NCI-H128 (cell line): Measurements from ENCODE around the gene NOXA1.

Source experiments
- DNase-seq: peaks from one replicate; lab custom pipeline; 2025; ENCODE audit not compliant: unreplicated experiment; lab: John Stamatoyannopoulos, UW

Gene NOXA1

DNA sequence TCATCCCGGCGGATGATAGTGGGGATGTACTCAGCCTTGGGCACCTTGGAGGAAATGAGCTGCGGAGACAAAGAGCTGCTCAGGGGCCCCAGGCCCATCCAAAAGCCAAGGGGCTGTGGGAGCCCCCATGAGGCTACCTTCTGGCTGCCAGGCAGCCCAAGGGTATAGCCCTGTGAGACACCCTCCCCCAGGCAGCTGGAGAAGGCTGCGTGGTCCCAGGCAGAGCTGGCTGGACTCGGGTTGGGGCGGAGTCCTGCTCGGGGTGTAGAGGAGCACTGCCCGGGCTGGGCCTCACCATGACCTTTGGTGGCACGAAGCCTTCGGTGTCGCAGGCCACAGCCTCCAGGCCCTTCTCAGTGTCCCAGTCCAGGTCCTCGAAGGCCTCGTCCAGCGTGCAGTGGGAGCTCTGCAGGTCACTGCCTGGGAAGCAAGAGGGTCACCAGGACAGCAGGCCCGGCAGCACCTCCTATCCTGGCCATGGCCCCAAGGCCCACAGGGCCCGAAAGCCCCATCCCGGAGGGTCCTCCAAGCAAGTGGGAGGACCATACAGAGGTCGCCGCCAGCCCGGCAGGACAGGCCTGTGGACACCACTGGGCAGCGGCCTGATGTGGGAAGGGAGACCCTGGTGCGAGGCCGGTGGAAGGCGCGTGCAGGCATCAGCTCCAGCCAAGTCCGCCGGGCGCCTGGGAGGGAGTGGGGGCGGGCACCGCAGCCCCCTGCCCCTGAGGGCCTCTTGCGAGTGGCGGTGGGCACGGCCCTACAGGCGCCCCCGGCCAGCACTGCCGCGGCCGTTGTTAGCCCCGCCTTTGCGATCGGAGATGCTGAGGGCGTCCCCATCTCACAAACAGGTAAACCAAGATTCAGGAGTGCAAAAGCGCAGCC lies 29.8 kb downstream of the NOXA1 start:
- no peak for DNase-seq

- no peak for DNase-seq
Observed at GRCh38 chr9:137453643-137454081, 30.5 kb downstream of the NOXA1 start.

DNA sequence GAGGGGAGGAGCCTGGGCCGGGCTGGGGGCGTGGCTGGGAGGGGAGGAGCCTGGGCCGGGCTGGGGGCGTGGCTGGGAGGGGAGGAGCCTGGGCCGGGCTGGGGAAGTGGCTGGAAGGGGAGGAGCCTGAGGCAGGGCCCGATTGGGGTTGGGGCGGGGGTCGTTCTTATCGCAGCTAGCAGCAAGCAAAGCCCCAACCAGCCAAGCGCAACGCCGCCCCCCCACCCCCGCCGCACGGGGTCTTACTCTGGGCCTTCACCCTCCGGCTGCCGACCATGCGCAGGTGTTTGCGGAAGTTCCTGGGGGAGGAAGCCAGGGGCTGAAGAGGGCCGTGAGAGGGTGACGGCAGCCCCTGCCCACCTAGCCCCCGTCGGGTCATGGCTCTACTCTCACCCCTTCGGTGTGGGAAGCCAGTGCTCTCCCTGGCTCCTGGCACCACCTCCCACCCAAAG lies 31.0 kb downstream of the NOXA1 start:
- no peak for DNase-seq

DNA sequence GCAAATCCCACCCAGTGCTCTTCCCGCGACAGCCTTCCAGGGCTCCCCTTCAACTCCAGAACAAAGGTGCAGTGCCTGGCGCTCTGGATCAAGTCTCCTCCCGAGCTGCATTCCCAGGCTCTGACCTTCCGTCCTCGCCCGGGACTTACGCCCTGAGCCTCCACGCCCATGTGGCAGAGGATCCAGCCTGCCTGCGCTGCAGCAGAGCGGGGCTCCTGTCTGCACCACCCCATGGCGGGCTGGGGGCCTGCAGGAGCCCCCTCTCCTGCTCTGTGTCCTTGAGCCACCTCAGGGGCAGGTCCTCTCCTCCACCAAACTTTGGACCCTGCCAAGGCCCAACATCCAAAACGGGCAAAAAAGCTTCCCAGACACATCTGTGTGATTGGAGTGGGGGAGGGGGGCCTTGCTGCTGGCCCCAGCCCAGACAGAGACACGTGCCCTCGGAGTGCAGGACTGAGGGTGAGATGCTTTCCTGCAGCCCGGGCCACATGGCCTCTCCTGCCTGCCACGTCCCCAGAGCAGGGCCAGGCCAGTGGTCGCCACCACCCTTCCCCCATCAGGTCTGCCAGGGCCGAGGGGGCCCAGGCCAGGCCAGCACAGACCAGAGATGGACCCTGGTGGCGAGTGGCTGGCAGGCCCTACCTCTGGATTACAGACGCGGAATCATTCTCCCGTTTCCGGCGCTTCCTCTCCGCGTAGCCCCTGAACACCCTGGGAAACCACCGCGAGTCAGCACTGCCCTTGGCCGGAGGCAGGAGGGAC lies 31.6 kb downstream of the NOXA1 start:
- no peak for DNase-seq

GRCh38 chr9:137455359-137455991 lies 32.3 kb downstream of the NOXA1 start:
- DNase-seq = no peak

DNA sequence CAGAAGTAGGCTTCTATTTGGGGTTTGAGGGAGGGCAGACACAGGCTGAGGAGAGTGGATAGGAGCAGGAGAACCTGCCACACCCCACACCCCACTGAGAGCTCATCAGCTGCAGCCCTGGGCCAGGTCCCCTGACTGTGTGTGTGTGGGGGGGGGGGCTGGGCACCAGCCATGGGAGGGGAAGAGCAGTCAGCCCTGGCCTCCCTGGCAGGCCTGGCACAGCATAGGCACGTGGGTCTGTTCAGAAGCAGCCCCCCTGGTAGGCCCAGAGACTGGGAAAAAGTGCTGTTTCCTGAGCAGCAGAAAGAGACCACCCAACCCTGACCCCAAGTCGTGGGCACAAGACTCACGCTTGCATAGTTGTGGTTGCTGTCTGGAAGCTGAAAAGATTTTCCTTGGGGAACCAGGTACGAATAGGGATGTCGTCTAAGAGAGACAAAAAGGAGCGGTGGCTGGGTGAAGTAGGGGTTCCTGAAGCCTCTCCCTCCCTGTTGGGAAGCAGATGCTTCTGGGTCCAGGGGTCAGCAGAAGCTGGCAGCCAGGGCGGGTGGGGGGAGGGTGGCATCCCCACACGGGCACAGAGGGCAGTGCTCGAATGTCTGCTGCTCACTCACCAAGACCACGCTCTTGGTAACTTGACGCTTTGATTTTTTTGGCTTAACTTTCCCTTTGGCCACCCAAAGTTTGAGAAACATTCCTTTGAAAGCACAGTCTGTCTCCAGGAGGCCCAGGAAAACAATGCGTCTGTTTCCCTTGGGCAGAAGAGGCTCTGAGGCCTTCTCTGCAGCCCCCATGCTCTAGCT lies 33.1 kb downstream of the NOXA1 start:
- no peak for DNase-seq

GRCh38 chr9:137456864-137457405 lies 33.7 kb downstream of the NOXA1 start:
- DNase-seq = no peak

DNA sequence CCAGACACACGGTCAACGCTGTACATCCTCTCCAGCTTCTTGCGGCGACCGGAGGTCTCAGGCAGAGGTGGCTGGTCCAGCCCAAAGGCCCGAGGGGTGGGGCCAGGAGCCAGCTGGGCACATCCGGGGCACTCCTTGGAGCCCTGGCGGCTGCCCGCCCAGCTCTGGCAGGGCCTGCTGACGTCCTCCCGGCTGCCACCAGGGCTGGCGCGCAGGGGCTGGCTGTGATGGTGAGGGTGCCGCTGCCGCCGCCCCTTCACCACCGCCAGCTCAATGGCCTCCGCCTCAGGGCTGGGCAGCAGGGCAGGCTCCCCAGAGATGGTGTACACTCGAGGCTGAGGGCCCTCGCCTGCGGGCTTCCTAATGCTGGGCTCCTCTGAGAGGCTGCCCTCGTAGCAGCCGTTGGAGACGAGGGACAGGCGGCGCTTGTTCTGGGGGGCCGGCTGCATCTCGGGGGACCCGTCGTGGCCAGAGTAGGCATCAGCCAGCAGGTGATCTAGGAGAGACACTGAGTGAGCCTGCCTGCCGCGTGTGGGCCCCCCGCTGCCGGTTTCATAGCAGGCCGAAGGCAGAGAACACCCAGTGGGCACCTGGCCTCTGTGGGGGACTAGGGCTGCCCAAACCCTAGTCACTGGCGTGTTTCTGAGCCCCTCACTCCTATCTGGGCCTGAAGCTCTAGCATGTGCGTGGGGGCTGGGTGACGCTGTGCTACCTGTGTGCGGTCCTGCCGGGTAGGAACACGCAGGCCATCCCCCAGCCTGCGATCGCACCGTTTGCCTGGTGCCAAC lies 34.4 kb downstream of the NOXA1 start:
- DNase-seq = no peak

DNA sequence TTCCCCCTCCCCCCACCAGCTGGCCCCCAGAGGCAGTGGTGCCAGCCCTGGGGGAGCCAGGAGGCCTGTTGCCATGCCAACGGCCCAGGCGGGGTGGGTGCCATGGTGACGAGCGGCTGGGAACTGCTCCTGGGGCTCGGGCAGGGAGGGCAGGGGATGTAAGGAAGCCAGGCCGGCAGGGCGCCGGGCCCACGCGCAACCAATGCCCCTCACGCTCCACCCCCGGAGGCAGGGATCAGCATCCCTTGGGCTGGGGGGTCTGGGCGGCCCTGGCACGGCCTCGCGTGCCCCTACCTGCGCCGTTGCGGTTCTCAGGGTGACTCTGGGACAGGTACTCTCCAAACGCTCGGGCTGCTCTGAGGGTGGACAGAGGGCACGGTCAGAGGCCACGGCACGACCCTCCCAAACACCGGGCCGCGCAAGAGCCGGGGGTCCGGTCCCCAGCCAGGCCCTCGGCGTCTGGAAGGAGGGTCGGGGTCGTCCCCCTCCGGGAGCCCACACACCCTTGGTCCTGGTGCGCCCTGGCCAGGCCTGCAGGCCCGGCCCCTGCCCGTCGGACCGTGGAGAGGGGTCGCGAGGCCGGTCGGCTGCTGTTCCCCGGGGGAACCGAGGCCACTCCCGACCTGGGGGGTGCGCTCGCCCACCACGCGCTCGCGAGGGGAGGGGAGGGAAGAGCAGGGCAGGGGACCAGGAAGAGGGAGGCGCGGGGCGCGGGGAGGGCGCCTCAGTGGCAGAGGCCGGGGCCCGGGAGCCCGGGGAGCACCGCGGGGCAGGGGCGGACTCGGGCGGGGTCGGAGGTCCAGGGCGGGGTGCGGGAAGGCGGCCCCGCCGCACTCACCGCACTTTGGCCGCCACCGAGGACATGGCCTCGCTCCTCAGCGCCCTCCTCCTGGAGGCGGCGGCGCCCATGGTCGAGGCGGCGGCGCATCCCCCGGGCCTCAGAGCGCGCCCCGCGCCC lies 35.3 kb downstream of the NOXA1 start:
- peak; percentile 53 for DNase-seq

DNA sequence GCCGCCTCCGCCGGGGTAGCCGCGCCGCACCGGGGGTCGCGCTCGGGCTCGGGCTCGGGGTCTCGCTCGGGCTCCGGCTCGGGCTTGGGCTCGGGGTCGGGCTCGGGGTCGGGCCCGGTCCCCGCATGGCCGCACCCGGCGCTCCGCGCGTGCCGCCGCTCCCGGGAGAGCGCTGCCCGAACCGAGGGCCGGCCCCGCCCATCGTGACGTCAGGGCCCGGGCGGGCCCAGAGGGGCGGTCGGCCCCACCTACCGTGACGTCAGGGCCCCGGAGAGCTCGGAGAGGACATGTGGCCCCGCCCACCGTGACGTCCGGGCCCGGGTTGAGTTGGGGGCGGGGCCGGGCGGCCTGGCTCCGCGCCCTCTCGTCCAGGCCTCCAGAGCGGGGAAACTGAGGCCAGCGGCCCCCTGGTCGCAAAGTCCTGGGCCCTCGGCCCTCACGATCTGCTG lies 36.0 kb downstream of the NOXA1 start, which contains the start of gene NSMF:
NSMF (minus strand) TSS at position 183 of the 449 bp plus-strand sequence. CDS start 232 bp downstream, outside the sequence.
- DNase-seq = peak; percentile 86

DNA sequence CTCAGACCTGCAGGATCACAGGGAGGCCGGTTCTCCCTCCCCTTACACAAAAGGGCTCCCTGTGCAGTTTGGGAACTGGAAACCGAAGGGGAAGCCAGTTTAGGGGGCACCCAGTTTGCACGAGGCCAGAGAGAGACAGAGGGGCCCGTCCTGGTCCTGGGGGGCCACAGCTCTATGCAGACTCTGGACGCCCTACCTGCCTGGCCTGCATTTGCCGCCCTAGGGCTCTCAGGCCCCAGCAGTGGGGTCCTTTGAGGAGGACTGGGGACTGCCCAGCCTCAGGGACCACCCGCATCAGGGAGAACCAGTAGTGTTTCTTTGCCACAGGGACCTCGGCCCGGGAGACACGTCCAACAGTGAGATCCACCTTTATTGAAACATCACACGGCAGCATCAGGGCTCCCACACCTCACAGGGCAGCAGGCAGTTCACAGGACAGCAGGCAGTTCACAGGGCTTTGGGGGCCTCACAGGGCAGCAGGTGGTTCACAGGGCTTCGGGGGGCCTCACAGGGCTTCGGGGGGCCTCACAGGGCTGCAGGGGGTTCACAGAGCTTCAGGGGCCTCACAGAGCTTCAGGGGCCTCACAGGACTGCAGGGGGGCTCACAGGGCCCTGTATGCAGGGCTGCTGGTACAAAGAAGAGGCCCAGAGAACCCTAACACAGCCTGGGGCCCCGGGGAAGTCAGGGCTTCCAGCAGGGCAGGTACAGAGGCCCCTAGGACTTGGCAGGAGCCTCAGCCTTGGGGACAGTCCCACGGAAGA lies 36.6 kb downstream of the NOXA1 start:
- DNase-seq = no peak

GRCh38 chr9:137460363-137461315 lies 37.4 kb downstream of the NOXA1 start:
- no peak for DNase-seq

DNA sequence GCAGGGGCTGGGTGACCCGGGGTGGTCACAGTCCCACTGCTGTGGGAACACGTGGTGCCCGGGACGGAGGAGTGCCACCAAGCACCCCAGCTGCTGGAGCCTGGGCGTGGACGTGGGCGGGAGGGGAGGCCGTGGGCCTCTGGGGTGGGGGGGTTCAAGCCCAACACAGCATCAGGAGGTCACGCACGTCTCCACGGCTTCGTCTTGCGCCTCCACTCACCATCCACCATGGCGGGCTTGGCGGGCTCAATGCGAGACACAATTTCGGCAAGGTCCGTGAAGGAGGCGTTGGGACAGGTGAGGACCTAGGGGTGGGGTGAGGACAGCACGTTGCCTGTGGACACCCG lies 38.1 kb downstream of the NOXA1 start:
- no peak for DNase-seq

- no peak for DNase-seq
Observed at GRCh38 chr9:137461663-137462395, 38.6 kb downstream of the NOXA1 start.

DNA sequence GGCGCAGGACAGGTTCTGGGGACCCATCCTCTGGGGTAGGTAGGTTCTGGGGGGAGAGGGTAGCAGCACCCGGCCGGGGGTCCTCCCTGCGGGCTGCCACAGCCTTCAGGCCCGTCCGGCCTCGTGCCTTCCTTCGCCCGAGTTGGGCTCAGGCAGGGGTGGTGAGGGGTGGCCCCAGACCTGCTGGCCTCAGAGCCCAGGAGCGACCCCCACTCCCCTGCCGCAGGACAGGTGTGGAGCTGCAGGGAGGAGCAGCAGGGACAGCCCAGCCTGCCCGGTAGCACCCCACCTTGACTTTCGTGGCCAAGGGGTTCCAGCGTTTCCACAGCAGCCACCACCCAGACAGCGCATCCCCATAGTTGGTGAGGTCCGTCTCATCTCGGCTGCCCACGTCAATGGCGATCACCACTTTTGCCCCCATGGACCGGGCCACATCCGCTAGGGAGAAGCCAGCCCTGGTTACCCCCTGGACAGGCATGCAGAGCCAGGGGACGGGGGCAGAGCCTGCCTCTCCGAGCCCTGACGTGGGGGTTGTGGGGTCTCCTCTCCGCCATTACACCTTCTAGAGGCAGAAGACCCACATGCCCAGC lies 39.3 kb downstream of the NOXA1 start:
- no peak for DNase-seq
